GM21367 (cell line): ENCODE measurements around the gene TLE1.
"Not testable (repeated sequence)": the region's sequence is repeated elsewhere in the genome, so short reads cannot be mapped to it uniquely, and the experiment has no call there.

Experiments
- ATAC-seq: cut with Tn5 transposase; IDR thresholded peaks from one replicate; pipeline ENCODE4 v1.9.1; 2021; ENCODE audit not compliant: unreplicated experiment

Gene TLE1

GRCh38 chr9:81653240-81653639 is 36.1 kb downstream of the TLE1 start:
- no peak for ATAC-seq

GRCh38 chr9:81652058-81652687 is 37.2 kb downstream of the TLE1 start:
- ATAC-seq, result no peak

DNA sequence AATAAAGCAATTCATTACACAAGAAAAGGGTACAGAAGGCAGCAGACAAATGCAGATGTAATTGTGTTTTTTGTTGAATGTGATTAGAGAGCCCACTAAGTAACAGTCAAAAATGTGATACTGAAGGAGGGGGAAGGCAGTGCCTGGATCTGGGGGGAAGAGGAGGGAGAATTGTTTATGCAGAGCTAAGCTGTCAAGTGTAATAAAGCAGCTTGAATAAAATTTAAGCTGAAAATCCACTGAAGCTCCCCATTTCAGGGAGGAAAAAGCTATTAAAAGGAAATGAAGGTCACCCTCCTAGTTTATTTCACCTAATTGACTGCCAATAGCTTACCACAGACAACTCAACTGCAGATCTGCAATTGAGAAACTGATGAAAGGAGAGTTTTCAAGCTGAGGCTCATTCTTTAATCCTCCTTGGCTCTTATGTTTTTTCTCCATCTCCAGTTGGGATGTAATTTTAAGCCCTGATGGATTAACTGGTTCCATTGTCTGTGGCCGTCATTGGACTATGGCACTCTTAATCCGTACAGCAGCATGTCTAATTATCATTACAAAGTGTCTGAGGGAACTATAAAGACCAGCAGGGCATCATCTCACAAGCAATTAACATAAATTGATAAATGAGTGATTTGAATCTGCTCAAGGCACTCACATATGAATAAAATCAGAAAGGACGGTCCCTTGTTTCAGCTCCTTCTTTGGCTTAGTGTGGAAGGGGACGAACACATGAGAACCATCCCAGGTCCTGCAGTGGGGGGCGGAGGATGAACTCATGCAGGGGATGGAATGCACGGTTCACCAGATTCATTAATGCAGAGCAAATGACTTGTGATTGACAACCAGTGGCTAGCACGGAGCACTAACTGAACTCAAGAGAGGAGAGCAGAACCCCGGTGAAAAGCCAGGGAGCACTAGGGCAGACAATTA is 38.5 kb downstream of the TLE1 start:
- no peak for ATAC-seq

- no peak for ATAC-seq
Observed at GRCh38 chr9:81649475-81650240, 39.7 kb downstream of the TLE1 start.

DNA sequence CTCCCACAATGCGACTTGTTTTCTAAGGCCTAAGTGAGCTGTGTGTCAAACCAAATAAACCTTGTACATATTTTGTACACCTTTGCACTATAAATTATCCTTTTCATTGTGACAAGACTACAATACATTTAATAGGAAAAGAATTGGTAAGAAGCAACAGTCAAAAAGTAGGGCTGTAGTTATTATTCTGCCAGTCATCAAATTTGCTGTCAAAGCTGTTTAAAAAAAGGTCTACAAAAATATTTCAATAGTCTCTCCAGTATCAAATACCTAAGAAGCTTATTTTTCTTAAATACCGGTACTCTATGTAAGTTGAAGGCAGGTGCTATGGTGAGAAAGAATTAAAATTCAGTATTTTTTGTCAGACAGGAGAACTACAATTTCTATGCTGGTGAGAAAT is 40.5 kb downstream of the TLE1 start:
- no peak for ATAC-seq

- no peak for ATAC-seq
Observed at GRCh38 chr9:81646337-81646736, 43.0 kb downstream of the TLE1 start.

DNA sequence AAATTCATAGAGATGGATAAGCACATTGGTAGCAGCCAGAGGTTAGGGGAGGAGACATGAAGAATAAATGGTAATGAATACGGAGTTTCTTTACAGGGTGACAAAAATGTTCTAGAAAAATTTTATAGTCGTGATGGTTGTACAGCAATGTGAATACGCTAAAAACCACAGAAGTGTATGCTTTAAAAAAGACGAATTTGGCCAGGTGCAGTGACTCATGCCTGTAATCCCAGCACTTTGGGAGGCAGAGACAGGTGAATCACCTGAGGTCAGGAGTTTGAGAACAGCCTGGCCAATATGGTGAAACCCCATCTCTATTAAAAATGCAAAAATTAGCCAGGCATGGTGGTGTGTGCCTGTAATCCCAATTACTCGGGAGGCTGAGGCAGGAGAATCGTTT is 44.8 kb downstream of the TLE1 start:
- not testable (repeated sequence) for ATAC-seq

DNA sequence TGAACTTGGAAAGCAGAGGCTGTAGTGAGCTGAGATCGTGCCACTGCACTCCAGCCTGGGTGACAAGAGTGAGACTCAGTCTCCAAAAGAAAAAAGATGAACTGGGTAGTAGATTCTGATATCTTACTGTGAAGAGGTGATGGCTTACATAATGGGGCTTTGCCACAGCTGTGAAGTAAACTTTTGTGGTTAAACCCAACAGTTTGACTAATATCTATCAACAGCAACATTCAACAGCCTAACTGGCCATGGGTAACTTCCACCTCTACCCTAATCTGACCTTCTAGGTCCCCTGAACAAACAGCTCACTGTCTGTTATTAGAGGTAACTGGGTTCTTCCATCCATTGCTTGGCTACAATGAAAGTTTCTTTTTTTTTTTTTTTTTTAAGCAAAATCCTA is 52.1 kb downstream of the TLE1 start:
- no peak for ATAC-seq

DNA sequence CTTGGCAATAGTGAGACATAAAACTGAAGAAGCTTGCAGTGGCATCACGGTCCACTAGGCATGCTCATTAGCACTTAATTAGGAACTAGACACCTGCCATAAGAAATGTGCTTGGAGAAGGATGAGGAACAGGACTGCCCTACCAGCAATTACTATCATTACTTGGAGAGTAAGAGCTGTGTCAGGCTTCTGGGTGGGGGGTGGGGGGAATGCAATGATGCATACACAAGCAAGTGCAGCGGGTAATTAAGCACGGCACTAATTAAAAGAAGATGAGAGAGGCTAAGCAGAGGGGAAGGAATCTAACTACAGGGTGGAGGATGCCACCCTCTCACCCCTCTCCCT is 53.1 kb downstream of the TLE1 start:
- no peak for ATAC-seq

- ATAC-seq, result no peak
Observed at GRCh38 chr9:81635521-81636254, 53.7 kb downstream of the TLE1 start.

- no peak for ATAC-seq
Observed at GRCh38 chr9:81634915-81635516, 54.3 kb downstream of the TLE1 start.

GRCh38 chr9:81633952-81634854 is 55.1 kb downstream of the TLE1 start:
- no peak for ATAC-seq

DNA sequence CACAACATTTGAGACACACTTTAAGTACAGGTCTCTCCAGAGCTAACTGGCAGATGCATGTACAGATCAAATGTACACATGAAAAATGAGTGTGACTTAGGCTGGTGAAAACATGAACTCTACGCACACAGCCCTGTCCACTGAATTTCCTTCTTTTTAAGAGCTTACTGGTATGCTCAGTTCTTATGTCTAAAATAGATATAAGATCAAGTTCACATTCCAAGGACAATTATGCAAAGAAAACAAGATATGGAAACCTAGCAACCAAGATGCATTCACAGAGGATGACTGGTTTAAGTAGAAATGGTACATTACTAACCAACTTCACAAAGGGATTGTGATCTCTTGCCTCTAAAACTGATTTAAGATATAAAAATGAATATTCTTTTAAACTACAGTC is 56.7 kb downstream of the TLE1 start:
- no peak for ATAC-seq

DNA sequence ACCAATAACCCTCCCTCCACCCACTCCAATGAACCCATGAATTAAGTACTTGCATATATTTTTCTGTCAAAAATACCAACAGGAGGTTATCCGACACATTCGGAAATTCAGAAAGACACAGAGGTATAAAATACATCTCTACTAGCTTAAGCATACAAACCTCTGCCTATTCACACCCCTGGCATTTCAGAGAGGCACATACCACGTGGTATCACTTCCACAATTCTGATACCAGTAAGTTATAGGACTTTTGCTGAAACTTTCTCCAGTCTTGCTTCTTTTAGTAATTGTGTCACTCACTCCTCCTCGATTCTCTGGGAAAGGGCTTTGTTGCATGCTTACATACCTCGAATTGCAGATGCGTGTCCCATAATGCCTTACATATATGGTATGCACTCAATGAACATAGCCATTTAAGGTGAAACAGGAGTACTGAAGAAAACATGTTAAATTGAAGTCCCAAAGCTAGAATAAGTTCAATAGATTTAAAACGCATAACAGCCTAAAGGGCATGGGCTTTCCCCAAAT is 58.1 kb downstream of the TLE1 start:
- ATAC-seq, result no peak

DNA sequence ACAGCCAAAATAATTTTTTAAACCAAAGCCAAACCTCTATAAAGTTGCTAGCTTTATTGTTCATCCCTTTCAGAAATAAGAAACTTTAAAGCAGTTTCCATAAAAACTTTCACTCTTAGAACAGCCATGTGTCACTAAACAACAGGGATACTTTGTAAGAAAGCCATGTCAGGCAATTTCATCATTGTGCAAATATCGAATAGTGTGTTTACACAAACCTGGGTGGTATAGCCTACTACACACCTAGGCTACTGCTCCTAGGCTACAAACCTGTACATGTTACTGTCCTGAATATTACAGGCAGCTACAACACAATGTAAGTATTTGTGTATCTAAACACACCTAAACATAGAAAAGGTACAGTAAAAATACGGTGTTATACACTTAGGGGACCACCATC is 59.9 kb downstream of the TLE1 start:
- no peak for ATAC-seq

- ATAC-seq, result no peak
Observed at GRCh38 chr9:81628897-81629296, 60.5 kb downstream of the TLE1 start.

DNA sequence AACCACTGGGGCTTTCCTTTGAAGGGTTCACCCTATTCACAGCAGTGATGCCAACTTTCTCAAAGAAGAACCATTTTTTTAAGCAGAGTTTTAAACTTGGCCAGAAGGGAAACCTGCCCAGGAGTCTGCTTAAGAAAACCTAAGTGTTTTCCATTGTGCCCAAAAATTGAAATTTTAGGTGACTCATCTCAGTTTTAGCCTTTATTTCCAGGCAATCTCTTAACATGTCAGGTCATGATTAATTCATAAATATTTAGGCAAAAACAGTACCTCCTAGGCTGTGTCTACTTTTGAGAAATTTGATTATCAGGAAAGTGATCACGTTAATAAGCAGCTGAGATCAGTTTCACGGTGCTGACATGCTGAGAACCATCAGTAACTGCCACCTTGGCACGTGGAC is 61.9 kb downstream of the TLE1 start:
- no peak for ATAC-seq

DNA sequence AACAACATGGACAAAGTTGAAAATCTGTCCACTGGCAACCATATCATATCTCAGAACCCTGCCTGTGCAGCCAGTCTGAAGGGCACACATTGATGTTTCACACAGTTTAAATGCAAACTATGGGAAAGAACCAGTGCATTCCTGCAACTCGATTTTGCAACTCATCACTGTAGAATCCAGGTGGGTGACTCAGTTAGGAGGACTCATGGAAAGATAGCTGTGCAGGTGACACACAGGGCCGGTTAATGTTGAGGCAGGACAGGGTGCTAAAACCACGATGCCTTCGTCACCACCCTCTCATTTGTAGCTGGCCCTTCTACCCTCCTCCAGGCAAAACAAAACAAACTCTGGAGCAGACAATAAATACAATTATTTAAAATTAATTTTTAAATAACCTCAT is 62.8 kb downstream of the TLE1 start:
- ATAC-seq, result no peak

DNA sequence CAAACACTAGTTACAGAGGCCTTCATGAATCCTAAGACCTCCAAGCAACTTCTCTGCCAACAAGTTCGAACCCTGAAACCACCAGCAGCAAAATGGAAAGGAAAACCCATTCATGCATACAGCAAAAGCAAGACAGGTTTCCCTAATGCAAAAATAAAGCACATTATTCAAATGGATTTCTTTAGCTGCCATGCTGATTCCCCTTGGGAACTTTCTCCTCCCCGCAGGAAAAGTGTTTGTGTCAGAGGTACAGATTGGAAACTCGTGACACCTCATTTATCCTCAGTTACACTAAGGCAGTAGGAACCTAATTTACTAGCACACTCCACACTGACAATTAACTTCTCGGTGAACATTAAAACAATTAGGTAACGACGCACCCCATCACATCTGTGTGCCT is 63.4 kb downstream of the TLE1 start:
- ATAC-seq, result no peak

GRCh38 chr9:81623778-81624177 is 65.6 kb downstream of the TLE1 start:
- ATAC-seq, result no peak
